Activated CD4-positive, alpha-beta T cell treated with anti-CD3 and anti-CD28 coated beads, Interleukin-2, Interleukin-4, amounts not matched to agents 100 ng/mL and 50 ng/mL, durations not matched to agents 16 hours and 8 hours (primary cell): ENCODE results near the gene CHRM5.

Source experiments
- DNase-seq: peaks from one replicate; pipeline ENCODE4 v3.0.0-alpha.2; 2020; ENCODE audit warnings: low spot score

The CHRM5 gene

DNA sequence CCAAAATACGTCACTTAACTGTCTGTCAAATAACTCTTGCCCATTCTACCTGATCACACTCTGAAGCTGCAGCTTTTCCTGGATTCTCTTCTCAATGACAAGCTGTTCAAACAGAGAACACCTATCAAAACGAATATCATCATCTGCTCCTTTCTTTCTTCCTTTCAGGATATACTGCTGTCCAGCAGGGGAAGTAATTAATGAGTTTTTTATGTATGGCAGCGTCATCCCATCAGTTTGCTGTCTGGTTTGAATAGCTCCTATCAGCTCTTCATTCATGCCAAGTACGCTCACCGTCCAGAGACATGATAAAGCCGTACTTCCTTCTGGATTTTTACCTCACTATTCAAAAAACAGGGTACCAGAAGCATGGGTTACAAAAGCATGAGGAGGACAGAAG is at the start of gene CHRM5:
Gene CHRM5 (plus strand): TSS at position 274 of the 400 bp plus-strand sequence. CDS start 94,221 bp downstream, outside the sequence.
- DNase-seq, result no peak

DNA sequence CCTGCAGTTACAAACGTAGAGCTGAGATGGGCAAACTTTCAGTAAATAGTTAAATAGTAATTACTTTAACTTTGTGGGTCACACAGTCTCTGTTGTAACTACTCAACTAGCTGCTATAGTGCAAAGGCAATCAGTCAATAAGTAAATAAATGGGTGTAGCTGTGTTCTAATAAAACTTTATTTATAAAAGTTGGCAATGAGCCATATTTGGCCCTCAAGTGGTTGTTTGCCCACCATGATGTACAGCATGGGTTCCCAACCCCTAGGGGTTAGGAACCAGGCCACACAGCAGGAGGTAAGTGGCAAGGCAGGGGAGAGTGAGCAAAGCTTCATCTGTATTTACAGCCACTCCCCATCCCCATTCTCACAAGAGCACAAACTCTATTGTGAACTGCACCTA is 44.9 kb upstream of the CHRM5 start:
- no peak for DNase-seq

- no peak for DNase-seq
Observed at GRCh38 chr15:33926260-33926659, 42.0 kb upstream of the CHRM5 start.

DNA sequence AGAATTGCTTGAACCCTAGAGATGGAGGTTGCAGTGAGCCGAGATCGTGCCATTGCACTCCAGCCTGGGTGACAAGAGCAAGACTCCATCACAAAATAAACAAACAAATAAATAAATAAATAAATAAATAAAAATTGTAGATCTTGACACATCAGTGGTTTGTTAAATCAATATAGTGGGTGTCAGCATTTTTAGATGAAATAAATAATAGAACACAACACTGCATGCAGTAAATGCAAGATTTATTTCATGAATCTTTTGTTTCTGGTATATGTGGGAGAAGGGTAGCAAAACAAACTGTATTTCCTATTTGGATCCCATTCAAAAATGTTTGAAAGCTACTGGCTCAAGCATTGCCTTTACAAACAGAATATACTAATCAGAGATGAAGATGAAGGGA is 35.6 kb upstream of the CHRM5 start:
- DNase-seq, result no peak

GRCh38 chr15:33934396-33934795 is 33.9 kb upstream of the CHRM5 start:
- DNase-seq, result no peak

- DNase-seq, result no peak
Observed at GRCh38 chr15:33934921-33935320, 33.4 kb upstream of the CHRM5 start.

DNA sequence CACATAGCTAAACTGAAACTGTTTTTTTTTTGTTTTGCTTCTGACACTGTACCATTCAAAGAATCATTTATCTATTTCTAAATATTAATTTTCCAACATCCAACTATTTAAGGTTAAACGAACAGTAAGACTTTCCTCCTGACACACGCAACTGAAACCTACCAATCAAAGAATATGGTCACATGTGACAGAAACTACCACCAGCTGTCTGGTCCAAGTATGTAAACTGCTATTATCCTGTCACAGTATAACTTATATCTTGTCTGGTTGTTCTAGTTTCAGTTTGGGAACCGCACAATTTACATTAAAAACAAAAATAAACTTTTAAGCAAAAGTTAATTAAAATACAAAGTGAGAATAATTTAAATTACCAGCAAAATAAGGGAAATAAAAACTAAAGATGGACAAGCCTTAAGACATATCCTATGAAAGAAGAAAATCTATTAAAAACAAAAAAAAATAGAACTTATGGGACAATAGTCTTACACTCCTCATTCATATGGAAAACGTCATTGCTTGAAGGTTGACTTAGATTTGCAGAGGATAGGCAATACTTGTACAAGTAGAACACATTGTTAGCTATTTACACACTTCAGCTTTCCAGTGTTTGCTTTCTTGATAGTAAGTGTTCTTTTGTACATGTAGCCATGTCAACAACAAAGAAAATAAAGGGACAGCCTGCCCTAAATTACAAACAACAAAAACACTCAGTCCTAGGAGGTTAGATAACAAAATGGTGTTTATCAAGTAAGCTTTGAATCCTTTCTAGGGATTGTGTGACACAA is 26.8 kb upstream of the CHRM5 start:
- no peak for DNase-seq

DNA sequence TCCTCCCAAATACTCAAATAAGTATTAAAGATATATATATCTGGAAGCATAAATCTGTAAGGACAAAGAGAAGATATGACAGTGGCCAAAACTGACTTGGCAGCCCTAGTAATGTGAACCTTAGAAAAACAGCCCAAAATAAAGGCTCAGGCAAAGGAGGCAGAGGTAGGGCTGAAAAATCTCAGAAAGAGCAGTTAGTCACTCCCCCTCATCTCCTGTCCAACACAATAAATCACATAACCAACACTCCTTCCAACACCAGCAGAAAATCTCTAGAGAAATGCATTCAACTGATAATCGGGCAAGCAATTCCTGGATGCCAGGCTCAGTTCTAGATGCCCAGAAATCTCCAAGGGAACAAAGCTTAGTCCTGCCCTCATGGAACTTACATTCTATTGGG is 22.1 kb upstream of the CHRM5 start:
- DNase-seq, result no peak

GRCh38 chr15:33955945-33956344 is 12.4 kb upstream of the CHRM5 start:
- no peak for DNase-seq

GRCh38 chr15:33956397-33956796 is 11.9 kb upstream of the CHRM5 start:
- no peak for DNase-seq

DNA sequence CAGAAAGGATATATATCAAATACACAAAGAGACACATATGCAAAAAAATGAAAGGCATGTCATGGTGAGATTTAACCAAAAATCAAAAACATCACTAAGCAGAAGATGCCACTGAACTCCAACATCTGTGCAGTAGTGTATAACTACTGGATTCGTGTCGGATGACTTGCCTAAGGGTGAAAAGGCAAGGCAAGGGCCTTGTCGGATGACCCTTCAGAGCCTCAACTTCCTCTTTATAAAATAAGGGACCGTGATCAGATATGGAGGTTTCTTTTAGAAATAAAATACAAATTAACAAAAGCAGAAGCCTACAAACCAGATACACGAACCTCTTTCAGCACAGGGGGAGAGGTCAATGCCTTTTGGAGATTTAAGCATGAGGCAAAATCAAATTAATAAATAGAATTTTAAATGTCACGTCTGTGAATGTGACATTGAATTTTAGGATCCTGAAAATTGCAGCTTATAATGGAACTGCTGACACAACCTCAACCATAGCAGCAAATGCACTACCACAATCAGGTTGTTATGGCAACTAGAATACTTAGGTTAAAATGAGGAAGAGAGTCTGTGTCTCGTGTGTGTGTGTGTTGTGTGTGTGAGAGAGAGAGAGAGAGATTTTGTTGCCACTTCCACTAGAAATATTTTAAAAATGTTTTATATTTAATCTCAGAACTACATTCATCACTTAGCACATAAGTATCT is 8.3 kb upstream of the CHRM5 start:
- DNase-seq, result no peak

DNA sequence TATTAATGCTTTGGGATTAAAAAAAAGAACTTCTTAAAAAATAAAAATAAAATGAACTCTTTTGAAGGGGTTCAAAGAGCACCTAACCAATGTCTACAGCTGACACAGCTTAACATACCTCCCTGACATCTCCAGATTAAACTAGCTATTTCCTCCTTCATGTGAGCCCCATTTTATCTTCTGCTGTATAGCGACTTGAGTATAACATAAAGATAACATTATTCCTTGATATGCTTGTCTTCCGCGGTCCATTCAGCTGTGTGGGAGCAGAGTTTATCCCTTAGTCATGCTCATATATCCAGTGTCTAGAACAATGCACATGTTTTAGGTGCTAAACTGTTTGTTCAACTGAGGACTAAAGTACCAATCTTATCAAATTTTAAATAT is 7.8 kb upstream of the CHRM5 start:
- no peak for DNase-seq

DNA sequence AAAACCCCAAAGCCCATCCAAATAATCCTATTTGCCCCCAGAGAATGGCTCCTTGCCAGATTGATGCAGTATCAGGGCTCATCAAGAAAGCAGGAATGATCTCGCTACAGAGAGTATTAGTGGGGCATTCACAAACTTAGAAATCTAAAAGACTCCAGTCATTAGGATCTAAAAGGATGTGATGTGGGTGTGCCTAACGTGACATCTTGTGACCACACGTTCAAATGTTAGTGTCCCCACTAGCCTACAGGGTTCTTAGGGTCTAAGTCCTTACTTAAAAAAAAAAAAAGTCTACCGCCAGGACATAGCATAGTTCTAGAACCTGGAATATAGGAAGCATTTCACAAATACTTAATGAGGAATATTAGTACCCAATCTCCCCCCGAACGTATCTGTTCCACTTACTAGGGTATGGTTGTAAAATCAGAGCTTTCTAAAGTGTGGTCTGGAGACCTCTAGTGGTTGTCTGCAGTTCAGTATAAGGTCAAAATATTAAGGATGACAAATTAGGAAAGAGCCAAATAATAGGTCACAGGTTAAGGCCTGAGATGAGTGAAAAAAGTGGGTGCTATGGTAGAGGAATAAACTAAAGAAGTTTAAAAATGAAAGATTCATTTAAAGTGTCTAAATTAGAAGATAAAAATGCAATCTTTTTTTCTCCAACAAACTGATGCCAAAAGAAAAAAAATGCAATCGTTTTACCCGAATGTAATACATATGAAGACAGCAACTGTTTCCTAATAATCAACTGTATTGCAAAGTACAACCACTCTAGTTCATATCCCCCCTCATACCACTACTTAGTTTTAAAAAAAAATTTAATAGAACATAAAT is 4.2 kb upstream of the CHRM5 start:
- peak; percentile 28 for DNase-seq

DNA sequence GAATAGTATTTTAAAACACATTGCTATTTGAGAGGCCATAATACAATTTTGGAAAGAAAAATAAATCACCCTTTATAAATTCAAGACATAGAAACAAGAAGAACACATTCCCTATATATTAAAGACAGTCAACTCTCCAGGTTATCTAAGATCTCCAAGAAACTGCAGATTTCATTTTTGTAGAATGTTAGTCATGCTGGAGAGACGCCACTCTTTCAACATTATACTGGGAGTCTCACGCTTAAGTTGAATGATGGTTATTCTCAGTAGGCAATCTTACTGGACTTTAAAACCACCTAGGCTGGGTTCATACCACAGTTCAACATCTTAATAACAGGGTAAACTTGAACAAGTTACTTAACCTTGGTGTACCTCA is 3.6 kb upstream of the CHRM5 start:
- DNase-seq, result no peak

DNA sequence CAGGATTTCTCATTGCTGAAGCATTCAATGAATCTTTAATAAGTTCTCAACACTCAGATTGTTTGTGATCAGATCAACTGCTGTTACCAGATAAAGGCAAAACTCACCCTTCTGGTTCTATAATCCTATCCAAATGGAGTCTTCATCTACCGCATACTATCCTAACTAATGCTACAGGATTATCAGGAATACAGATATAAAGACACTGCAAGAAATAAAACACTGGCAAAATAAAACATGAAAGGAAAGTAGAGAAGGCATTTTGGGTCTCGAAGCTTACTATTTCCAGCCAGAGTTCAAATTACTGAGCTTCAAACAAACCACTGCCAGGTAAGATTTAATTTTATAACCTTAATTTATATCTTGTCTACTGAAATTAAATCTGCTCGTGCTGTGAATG is 524 bp downstream of the CHRM5 start:
- DNase-seq, result no peak

- no peak for DNase-seq
Observed at GRCh38 chr15:33971811-33972210, 3.5 kb downstream of the CHRM5 start.

DNA sequence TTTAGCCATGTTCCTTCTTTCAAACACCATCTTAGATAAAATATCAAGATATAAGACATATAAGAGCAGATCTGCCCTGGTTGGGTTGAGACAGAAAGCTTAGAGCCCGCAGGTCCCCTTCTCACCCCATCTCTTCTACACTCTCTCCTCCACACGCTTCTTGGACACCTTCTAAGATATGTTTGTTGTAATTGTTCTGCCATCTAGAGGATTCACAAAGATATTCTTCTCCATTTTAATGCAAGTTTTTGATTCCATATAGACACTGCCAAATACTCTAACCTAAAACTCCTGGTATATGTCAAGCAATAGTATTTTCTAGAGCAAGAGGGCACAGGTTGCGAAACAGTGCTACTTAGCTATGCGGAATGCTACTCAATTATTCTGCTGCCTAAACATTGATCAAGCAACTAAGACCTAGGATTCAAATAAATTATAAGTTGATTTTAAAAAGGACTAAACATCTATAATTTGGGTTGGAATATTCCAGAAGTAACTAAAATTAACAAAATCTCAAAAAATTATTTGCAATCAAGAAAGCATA is 6.8 kb downstream of the CHRM5 start:
- no peak for DNase-seq

GRCh38 chr15:33980159-33980558 is 11.9 kb downstream of the CHRM5 start:
- DNase-seq, result no peak

GRCh38 chr15:33982516-33982915 is 14.2 kb downstream of the CHRM5 start:
- DNase-seq, result no peak

DNA sequence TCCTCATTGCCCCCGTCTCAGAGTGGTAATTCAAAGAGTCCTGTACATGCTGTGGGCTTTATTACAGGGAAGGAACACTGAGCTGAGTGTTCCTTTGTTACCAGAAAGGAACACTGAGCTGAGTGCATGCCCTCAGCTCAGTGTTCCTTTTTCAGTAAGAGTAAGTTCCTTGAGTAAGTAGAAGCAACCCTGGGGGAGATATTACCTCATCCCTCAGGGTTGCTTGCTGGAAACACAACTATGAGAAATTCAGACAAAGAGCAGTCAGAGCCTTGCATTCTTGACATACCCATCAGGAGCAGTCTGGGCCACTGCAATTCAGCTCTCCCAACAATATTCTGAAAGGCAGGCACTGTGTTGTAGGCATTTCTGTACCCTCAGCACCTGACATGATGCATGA is 17.0 kb downstream of the CHRM5 start:
- DNase-seq, result no peak

- no peak for DNase-seq
Observed at GRCh38 chr15:33985751-33986150, 17.5 kb downstream of the CHRM5 start.

GRCh38 chr15:33987444-33987843 is 19.1 kb downstream of the CHRM5 start:
- DNase-seq, result no peak

DNA sequence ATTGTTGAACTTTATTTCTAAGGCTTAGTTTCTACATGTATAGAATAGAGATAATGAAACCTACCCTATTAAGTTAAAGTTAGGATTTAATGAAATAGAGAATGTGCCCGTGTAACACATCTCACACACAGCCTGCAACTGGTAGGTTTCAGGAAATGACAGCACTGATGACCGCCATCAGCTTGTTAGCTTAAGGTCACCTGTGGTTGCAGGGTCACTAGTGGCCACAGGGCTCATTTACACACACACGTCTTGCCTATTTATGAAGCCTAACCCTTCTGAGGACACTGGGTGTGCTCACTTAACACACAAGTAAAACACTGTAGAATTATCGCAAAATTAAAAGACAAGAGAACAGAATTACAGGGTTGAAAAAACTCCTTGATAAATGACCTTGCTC is 20.1 kb downstream of the CHRM5 start:
- no peak for DNase-seq
